NB4 (cell line): ENCODE results near the gene EZH1.

ENCODE experiments used
- MYC ChIP-seq: IDR thresholded peaks from 2 replicates; pipeline ENCODE4 v1.6.1; 2011; ENCODE audit warnings: low read depth, low read length
- POLR2A ChIP-seq: IDR thresholded peaks from 2 replicates; pipeline ENCODE4 v1.6.1; 2011; ENCODE audit warnings: mild to moderate bottlenecking; ENCODE audit not compliant: insufficient read length; ENCODE audit errors: extremely low read depth
- TF ChIP-seq, protein P1 (sequence below): IDR thresholded peaks from one replicate; pipeline ENCODE4 v1.5.1; 2012; ENCODE audit warnings: low read depth, low read length

DNA sequence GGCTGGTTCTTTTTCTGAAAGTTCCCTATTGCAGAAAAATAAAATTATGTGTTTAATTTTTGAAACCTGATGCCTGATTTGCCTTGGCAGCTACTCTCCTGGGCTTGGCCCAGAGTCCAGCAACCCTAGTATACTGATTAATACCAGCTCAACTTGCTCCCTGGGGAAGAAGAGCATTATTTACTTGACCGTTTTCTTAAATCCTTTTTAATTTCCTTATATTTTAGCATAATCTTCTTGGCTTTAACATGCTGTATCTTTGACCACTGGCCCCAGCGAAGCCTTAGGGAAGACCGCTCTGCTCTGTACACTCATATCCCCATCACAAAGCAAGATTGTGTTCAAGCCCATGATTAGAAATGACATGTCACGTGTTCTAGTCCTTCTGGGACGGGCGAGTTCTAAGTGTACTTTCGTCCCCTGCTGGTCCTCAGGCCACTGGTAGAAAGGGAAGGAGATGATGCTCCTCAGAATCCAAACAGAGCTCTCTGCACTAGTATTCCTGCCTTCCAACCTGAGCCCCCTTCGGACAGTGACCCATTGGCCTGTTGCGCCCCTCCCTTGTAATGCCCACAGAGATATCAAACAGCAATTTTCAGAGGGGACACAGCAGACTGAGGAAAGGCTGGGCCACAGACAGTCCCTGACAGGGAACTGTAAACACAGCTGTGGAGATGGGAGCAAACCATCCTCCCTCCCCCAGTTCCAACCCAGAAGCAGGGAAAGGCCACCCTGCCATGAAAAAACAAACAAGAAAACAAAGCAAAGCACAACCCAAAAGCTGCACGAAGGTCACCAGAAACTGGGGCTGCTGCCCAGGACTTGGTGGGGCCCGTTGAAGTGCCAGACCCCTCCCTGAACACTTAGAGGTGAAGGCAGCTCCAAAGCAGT lies 4.3 kb upstream of the EZH1 start:
- TF ChIP-seq, protein P1, sequence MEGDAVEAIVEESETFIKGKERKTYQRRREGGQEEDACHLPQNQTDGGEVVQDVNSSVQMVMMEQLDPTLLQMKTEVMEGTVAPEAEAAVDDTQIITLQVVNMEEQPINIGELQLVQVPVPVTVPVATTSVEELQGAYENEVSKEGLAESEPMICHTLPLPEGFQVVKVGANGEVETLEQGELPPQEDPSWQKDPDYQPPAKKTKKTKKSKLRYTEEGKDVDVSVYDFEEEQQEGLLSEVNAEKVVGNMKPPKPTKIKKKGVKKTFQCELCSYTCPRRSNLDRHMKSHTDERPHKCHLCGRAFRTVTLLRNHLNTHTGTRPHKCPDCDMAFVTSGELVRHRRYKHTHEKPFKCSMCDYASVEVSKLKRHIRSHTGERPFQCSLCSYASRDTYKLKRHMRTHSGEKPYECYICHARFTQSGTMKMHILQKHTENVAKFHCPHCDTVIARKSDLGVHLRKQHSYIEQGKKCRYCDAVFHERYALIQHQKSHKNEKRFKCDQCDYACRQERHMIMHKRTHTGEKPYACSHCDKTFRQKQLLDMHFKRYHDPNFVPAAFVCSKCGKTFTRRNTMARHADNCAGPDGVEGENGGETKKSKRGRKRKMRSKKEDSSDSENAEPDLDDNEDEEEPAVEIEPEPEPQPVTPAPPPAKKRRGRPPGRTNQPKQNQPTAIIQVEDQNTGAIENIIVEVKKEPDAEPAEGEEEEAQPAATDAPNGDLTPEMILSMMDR, result no peak
- TF ChIP-seq MYC (no peak), POLR2A (no peak)
